ENCODE data around the gene HIPK2.
A peak's percentile ranks its signal among the peaks of the same experiment; 100 is the strongest.

The HIPK2 gene

GRCh38 chr7:139733751-139734150, 44.0 kb downstream of the HIPK2 start:
- DNase-seq: no peak

DNA sequence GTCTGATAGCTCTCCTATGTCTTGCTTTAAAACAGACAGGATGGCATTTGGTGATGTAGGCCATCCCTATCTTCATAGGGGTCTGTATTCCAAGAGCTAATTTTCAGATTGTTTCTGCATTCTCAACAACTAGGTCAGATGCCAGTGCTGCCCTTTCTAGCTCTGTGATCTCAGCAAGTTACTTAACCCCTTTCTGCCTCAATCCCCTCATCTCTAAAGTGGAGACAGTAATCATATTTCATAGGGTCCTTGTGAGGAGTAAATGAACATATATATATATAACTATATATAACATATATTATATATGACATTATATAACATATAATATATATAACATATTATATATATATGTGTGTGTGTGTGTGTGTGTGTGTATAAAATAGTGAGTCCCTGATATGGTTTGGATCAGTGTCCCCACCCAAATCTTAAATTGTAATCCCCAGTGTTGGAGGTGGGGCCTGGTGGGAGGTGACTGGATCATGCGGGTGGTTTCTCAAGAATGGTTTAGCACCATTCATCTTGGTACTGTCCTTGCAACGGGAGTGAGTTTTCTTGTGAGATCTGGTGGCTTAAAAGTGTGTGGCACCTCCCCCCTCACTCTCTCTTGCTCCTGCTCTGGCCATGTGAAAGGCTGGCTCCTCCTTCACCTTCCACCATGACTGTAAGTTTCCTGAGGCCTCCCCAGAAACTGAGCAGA, 45.2 kb downstream of the HIPK2 start:
- no peak for DNase-seq

GRCh38 chr7:139731802-139732470, 45.9 kb downstream of the HIPK2 start:
- DNase-seq: peak; percentile 87 to 92 (median 90)

- peak; percentile 62 to 81 (median 64) for DNase-seq
Measured at GRCh38 chr7:139730746-139731612, 46.8 kb downstream of the HIPK2 start.

DNA sequence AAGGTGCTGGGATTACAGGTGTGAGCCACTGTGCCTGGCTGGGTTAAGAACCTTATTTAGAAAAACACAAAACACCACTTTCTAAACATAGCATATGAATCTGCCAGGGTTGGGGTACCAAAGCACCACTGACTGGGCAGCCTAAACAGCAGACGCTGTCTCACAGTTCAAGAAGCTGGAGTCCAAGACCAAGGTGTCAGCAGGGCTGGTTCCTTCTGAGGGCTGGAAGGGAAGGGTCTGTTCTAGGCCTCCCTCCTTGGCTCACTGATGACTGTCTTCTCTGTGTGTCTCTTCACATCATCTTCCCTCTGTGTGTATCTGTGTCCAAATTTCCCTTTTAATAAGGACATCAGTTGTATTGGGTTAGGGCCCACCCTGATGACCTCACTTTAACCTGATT, 49.6 kb downstream of the HIPK2 start:
- no peak for DNase-seq

GRCh38 chr7:139727151-139727705, 50.6 kb downstream of the HIPK2 start:
- DNase-seq: no peak

DNA sequence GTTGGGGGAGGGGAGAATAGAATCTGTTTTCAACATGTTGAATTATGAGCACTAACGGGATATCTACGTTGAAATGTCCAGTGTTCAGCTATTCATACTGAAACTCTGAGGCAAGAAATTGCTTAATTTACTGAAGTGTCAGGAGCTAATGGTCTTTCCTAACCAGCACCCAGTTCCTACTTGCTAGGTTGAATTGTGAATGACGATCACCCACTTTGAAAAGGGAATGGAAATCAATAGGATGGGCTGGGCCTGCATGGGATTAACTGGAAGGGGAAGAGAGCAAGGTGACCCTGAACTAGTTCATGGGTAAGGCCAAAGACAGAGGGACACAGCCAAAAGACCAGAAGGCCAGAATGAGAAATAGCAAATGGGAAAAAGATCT, 51.3 kb downstream of the HIPK2 start:
- peak; percentile 44 to 74 (median 65) for DNase-seq

DNA sequence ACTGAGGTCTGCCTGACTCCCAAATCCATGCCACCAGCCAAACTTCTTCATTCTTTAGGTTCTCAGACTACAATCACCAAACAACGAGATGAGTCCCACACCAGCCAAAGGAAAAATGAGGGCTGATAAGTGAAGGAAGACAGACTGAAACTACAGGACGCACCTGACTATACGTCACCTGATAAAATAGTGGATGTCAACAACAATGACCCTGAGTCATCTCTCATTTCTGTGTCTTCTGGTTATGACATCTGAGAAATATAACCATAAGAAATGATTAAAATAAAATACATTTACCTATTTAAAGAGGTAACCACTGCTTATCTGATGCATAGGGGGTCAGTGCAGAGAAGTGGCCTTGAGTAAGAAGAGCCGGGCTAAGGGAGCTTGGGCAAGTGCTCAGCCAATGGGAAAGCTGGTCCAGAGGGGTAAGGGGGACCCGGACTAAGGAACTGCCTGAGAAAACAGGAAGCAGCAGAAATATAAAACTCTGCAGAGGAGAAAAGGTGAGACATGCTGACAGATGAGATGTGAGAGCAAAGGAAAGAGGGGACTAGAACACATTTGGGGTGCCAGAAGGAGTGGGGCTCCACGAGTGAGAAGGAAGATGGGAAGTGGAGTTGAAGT, 51.8 kb downstream of the HIPK2 start:
- DNase-seq: peak in 2 of 3 donors; percentile 29 to 36

DNA sequence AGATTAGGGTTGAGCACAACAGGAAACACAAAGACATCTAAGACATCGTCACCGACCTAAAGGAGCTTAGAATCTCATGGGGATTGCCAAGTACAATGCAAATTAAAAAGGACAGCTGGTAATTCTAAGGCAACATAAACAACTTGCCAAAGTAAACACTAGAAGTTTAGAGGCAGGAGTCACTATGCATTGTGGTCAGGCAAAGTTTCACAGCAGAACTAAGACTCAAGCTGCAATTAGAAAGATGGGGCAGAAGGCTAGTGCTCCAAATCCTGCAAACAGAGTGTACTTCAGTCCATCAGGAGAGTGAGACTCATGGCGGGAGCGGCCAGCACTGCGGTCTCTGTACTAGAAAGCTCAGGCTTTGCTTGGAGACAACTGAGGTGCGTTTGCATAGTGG, 52.7 kb downstream of the HIPK2 start:
- DNase-seq: no peak

GRCh38 chr7:139722604-139723003, 55.2 kb downstream of the HIPK2 start:
- no peak for DNase-seq

GRCh38 chr7:139721821-139722220, 56.0 kb downstream of the HIPK2 start:
- no peak for DNase-seq

GRCh38 chr7:139721417-139721816, 56.4 kb downstream of the HIPK2 start:
- DNase-seq: no peak

DNA sequence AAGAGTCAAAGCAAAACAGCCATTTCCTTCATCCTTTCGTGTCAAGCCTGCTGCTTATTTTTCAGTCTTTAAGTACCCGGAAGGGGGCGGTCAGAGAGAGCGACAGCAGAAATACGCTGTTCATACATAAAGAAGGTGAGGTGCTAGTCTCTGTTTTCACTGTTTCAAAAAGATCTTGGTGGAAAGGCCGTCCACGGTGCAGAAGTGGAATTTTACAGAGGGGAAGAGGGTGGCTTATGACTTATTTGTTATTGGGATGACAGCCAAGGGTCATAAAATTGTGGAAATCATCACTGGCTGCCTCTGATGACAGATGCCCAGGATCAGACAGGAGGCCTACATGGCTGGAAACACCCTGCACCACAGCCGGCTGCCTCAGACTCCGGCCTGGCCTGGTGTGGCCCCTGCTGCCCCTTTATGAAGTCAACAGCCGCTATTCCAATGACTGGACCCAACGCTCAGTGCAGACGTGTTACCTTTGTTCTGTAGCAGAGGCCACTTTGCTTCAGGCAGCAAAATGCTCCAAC, 57.0 kb downstream of the HIPK2 start:
- DNase-seq: peak; percentile 63 to 69 (median 65)

- no peak for DNase-seq
Measured at GRCh38 chr7:139720186-139720585, 57.6 kb downstream of the HIPK2 start.

DNA sequence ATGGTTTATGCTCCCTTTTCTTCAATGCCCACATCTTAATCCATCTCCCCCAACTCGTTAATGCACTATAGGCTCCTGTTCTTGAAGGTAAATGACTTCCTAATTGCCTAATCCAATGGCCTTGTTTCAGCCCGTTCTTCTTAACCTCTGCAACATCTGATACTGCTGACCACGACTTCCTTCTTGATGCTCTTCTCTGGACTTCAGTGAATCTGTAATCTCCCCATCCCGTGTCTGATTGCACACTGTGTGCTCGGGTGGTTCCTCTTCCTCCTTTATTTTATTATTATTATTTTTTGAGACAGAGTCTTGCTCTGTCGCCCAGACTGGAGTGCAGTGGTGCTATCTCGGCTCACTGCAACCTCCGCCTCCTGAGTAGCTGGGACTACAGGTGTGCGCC, 58.9 kb downstream of the HIPK2 start:
- peak; percentile 79 to 83 (median 82) for DNase-seq

- no peak for DNase-seq
Measured at GRCh38 chr7:139718141-139718540, 59.7 kb downstream of the HIPK2 start.

- no peak for DNase-seq
Measured at GRCh38 chr7:139716156-139716942, 61.4 kb downstream of the HIPK2 start.

GRCh38 chr7:139715194-139715815, 62.5 kb downstream of the HIPK2 start:
- no peak for DNase-seq

DNA sequence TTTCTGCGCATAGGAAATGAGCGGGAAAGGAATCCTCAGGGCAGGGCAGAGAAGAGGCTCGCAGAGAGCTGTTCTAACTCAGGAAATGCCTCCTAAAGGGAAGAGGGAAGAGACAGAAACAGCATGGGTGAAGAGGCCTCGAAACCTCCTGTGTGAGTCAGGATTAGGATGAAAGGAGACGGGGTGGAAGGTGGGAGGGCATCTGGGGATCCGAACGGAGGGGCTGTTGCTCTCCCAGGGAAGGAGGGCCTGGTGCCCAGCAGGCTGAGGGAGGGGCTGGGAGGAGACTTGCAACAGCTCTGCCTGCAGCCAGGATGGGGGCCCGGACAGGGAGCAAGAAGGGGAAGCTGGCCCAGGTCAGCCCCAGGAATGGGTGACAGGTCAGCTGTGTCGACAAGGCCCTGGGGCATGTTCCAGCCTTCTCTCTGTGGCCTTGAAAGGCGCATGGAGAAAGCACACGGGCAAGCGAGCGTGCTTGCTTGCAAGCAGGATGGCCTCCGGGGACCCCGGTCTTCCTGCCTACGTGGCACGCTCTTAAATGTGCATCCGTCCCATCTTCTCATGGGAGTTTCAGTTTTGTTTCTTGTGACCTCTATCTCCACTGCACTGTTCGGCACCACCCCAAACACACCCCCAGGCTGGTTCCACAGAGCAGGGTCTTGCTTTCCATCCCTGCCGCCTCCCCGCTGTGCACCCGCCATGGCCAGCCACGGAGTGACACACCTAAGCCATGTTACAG, 63.5 kb downstream of the HIPK2 start:
- DNase-seq: no peak

DNA sequence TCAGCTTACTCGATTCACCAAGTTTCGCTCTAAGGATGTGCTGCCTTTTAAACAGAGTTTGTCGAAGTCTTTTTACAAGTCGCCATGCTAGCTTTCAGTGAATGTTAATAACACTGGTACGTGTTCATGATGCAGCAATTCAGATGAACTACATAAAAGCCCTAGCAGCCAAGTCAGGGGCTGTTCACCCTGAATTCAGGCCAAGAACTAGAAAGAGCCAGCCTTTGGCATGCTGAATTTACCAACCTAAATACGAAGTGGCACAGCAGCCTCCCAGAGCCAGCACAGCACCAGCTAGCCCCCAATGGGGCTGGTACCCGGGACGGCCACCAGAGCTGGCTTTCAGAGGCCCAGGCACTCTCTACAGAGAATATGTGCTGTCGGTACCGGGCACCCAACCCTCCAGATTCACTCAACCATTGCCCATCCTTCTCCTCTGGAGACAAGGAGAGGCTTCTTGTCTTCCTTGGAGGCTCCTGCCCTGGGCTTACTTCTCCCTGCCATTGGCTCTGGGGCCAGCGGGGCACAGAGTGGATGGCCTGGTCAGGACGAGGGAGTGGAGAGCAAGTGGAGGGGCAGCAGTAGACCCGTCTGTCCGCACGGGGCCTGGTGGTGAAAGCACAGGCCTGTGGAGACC, 64.2 kb downstream of the HIPK2 start:
- no peak for DNase-seq
